IPS DF 4.7 (cell line): ENCODE measurements around the gene VPS4A.

Source experiments
- DNase-seq: peaks from one replicate; pipeline ENCODE4 v3.0.0-alpha.2; 2013; ENCODE audit warnings: low spot score; ENCODE audit errors: extremely low read depth

VPS4A gene

GRCh38 chr16:69306031-69306430 lies 5.1 kb upstream of the VPS4A start:
- DNase-seq = no peak

DNA sequence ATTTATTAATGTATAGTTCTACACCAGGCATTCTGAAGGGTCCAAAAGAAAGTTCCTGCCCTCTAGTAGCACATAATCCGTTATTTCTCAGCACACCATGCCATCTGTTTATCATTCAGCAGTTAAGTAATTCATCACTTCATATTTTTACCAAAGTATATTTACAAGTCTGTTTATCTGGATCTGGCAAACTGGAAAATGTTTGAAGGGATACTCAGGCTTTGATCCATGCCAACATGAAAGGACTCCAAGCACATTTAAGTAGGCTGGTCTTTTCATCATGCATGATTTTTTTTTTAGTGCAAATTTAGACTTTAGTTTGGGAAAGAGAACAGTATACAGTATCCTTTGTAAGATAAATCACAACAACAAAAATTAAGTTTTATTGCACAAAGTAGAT lies 4.1 kb upstream of the VPS4A start:
- no peak for DNase-seq

DNA sequence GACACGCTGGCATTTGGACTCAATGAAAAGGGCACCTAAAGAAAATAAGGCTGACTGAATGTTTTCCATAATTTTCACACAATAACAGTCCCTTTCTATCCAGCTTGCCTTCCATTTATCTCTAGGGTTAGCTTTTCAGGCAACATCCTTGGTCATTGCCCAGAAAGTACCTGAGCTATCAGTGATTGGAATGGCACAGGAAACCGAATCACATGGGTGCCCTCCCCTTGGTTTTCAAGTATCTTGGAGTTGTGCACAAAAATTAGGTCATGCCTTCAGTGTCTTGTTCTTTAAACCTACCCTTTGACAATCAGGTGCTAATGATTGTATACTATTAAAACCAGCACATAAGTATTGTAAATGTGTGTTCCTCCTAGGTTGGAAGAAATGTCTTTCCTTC lies 3.3 kb upstream of the VPS4A start:
- DNase-seq = no peak

GRCh38 chr16:69309316-69309715 lies 1.8 kb upstream of the VPS4A start:
- DNase-seq = no peak

DNA sequence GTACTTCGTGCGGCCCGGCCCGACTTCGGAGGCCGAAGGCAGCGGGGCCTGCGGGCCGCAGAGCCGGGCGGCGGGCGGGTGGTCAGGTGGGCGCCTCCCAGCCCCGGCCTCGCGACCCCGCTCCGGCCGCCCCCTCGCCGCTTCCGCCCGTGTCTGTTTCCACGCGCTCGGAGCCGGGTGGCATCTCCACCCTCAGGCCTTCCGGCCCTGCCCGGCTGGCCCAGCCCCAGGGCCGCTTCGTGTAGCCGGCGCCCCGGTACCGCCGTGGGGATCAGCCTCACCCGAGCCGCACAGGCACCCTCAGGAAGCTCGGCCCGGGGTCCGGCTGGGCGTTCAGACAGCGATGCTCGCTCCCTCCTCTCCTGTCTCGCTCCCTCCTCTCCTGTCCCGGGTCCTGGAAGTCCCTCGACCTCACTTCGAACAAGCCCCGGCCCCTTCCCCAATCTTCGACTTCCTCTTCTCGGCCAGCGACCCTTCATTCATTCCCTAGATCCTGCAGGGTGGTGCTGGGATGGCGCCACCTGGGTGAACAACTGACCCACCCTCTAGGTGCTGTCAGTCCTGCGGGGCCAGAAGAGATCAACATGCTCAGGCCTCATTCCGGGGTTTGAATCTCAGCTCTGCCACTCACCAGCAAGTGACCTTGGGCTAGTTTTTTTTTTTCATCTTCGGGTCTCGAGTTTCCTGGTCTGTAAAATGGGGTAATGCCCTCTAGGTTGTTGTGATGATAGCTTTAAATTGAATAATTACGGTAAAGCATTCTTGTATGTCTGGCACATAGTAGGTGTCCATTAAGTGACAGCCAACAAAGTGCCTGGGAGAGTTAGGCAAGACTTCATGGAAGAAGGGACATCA lies 610 bp downstream of the VPS4A start:
- DNase-seq = no peak

GRCh38 chr16:69313469-69313868 lies 2.3 kb downstream of the VPS4A start:
- DNase-seq = no peak

- DNase-seq = no peak
These were observed 3.4 kb downstream of the VPS4A start for GRCh38 chr16:69314534-69314933.

GRCh38 chr16:69315486-69316311 lies 4.5 kb downstream of the VPS4A start:
- DNase-seq = no peak

GRCh38 chr16:69316595-69317034 lies 5.5 kb downstream of the VPS4A start:
- DNase-seq = no peak

GRCh38 chr16:69318177-69318910 lies 7.2 kb downstream of the VPS4A start:
- no peak for DNase-seq

- no peak for DNase-seq
These were observed 7.8 kb downstream of the VPS4A start for GRCh38 chr16:69318911-69319289.

- DNase-seq = no peak
These were observed 8.2 kb downstream of the VPS4A start for GRCh38 chr16:69319381-69319780.

DNA sequence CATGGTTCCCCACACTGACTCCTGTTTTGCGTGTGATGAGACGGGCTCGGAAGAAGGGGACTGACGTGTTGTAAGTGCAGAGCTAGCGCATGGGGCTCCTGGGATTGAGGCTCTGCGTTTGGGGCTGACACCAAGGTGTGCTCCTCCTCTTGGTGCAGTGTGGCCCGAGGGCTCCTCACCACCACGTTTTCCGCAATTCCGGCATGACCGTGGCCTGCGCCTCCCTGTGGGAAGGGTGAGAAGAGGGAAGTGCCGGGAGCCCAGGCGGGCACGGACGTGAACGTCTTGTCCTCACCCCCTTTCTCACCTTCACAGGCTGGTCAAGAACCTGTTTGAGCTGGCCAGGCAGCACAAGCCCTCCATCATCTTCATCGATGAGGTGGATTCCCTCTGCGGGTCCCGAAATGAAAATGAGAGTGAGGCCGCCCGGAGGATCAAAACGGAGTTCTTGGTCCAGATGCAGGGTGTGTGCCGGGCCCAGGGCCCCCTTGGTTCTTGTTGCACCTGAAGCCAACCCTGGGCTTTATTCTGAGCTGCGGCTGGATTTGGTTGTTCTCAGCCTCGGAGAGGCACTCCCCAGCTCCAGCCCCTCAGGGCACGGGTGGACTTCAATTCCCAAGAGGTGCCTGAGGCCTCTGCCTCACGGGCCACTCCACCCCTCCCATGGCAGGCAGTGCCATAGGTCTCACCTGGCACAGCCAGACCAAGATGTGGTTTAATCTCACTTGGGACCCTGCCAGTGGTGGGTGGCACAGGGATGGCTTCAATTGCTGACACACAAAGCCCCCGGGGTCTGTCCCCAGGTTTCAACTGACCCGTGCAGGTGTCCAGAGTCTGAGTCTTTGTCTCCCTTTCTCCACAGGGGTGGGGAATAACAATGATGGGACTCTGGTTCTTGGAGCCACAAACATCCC lies 8.9 kb downstream of the VPS4A start:
- DNase-seq = no peak

- DNase-seq = no peak
These were observed 9.6 kb downstream of the VPS4A start for GRCh38 chr16:69320740-69321073.

DNA sequence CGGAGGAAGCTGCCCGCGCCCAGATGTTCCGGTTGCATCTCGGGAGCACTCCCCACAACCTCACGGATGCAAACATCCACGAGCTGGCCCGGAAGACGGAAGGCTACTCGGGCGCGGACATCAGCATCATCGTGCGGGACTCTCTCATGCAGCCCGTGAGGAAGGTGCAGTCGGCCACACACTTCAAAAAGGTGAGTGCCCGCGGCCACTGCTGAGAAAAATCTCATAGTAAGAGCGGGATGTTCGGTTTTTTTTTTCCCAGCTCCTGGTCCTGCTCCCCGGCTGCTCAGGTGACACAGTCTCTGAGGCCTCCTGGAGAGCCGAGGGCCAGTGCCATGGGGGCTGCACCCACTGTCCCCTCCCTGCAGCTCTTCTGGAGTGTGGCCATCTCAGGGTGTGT lies 9.9 kb downstream of the VPS4A start:
- DNase-seq = no peak

- no peak for DNase-seq
These were observed 11.2 kb downstream of the VPS4A start for GRCh38 chr16:69322343-69322742.

DNA sequence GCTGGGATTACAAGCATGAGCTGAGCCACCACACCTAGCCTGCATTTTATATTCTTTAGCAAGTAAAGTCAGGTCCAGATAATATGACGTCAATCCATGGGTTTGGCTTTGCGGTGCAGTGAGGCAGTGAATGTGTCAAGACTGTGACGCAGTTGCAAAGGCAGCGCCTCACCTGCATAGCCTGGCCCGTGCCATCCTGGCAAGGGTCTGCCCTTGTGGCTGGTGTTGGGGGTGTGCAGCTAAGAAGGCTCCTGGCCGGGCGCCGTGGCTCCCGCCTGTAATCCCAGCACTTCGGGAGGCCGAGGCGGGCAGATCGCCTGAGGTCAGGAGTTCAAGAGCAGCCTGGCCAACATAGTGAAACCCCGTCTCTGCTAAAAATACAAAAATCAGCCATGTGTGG lies 12.3 kb downstream of the VPS4A start:
- no peak for DNase-seq

- DNase-seq = no peak
These were observed 12.9 kb downstream of the VPS4A start for GRCh38 chr16:69324013-69324531.

- no peak for DNase-seq
These were observed 13.6 kb downstream of the VPS4A start for GRCh38 chr16:69324585-69325253.

- DNase-seq = no peak
These were observed 14.6 kb downstream of the VPS4A start for GRCh38 chr16:69325784-69326171.
